ENCODE data around the gene NID1. TPM values are rescaled to one million over a fixed set of nuclear protein-coding genes. Genes with fewer than 3 reads are reported as not detected.

Gene NID1
- total RNA-seq, 1 experiment from 2014 or later, result 11.1 TPM

DNA sequence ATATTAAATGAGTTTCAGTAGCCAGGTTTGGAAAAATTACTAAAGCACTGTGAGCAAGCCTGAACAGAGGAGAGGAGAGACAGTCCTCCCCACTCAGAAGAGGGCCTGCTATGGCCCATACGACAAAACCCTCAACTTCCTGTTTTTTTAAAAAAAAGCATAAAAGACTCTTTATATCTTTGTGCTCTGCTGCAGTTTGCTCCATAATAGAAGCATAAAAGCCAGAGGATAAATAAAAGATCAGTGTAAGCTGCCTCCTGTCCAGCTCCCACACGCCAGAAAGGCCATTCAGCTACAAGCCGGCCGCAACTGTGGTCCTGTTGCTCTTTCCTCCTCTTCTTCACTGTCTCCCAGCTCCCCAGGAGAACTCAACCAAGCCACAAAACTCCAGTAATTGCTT, 37.8 kb downstream of the NID1 start:
- no peaks in the 10 kb centered on the region for H3K9me2 ChIP-seq (replicated peaks; ENCODE audit: low read length)
- H2AFZ ChIP-seq (ENCODE audit: low read length), result no peak overlapping the region
- CTCF ChIA-PET, result no interaction called here
- H3K4me2 ChIP-seq (ENCODE audit: low read length), result no peak overlapping the region
- no peaks in the 10 kb centered on the region for H3K4me1 ChIP-seq (ENCODE audit: insufficient read depth, low read length)
- no peak for DNase-seq
- TF ChIP-seq EZH2 (IDR thresholded peaks at IDR 0.05; ENCODE audit: low read length, unreplicated experiment), result no peak
- TF ChIP-seq, protein P1, sequence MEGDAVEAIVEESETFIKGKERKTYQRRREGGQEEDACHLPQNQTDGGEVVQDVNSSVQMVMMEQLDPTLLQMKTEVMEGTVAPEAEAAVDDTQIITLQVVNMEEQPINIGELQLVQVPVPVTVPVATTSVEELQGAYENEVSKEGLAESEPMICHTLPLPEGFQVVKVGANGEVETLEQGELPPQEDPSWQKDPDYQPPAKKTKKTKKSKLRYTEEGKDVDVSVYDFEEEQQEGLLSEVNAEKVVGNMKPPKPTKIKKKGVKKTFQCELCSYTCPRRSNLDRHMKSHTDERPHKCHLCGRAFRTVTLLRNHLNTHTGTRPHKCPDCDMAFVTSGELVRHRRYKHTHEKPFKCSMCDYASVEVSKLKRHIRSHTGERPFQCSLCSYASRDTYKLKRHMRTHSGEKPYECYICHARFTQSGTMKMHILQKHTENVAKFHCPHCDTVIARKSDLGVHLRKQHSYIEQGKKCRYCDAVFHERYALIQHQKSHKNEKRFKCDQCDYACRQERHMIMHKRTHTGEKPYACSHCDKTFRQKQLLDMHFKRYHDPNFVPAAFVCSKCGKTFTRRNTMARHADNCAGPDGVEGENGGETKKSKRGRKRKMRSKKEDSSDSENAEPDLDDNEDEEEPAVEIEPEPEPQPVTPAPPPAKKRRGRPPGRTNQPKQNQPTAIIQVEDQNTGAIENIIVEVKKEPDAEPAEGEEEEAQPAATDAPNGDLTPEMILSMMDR (conservative IDR thresholded peaks at IDR 0.05; ENCODE audit: low read depth, low read length), result no peak
- no peak for TF ChIP-seq EZH2phosphoT487 (IDR thresholded peaks at IDR 0.05; ENCODE audit: borderline replicate concordance, low read length)
- no TSS peak for BruUV-seq (replicated peaks)
- ATAC-seq, result no peak
- no peak overlapping the region for H3K27ac ChIP-seq (ENCODE audit: low read length)
- no peaks in the 10 kb centered on the region for H3K27me3 ChIP-seq (ENCODE audit: low read length)
- POLR2A ChIA-PET (ENCODE audit: unreplicated experiment), result interaction anchor here (0.5 to 0.7 kb wide), 2 partner anchors 52 to 71 kb away, joined by 5 read pairs; no protein-coding TSS in a partner anchor
- peaks cover 3% of the 10 kb centered on the region; the same call in 1 of the 2 replicates for H3K36me3 ChIP-seq (ENCODE audit: low read depth, low read length)
- H4K20me1 ChIP-seq (ENCODE audit: low read length), result no peaks in the 10 kb centered on the region
- H3K4me3 ChIP-seq (ENCODE audit: low read length), result no peak overlapping the region
- intact Hi-C loops (cut with micrococcal nuclease), result no loop called here
- H3K9me3 ChIP-seq (ENCODE audit: low read length), result no peaks in the 10 kb centered on the region
- no peaks in the 10 kb centered on the region for H3F3A ChIP-seq (ENCODE audit: low read length, unreplicated experiment)
- H3K9ac ChIP-seq (ENCODE audit: low read length), result no peak overlapping the region
- H3K79me2 ChIP-seq (ENCODE audit: low read length), result no peaks in the 10 kb centered on the region

DNA sequence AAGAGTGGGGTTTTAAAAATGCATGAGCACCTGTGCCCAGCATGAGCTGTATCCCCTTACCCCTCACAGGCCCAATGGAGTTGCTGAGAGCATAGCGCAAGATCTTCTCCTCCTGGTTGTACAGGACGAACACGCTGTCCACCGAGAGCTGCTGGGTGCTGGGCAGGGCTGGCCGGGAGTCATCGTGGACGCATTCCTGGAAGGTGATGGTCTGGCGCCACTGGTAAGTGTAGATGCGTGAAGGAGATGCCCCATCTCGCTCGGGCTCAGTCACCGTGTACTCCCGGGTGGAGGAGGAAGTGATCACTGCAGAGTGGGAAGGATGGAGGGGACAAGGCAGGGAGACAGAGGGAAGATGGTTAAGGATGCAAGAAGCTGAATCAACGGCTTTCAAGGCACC, 39.1 kb downstream of the NID1 start:
- DNase-seq (no peak), ATAC-seq (no peak)
- H3F3A ChIP-seq (ENCODE audit: low read length, unreplicated experiment), result no peaks in the 10 kb centered on the region
- H4K20me1 ChIP-seq (ENCODE audit: low read length), result no peaks in the 10 kb centered on the region
- TF ChIP-seq, protein P1 (conservative IDR thresholded peaks at IDR 0.05; ENCODE audit: low read depth, low read length), result no peak
- no peak for TF ChIP-seq EZH2phosphoT487 (IDR thresholded peaks at IDR 0.05; ENCODE audit: borderline replicate concordance, low read length)
- TF ChIP-seq EZH2 (IDR thresholded peaks at IDR 0.05; ENCODE audit: low read length, unreplicated experiment), result no peak
- no peak overlapping the region for H3K4me2 ChIP-seq (ENCODE audit: low read length)
- intact Hi-C loops (cut with micrococcal nuclease), result no loop called here
- H2AFZ ChIP-seq (ENCODE audit: low read length), result no peak overlapping the region
- no peak overlapping the region for H3K27ac ChIP-seq (ENCODE audit: low read length)
- POLR2A ChIA-PET (ENCODE audit: unreplicated experiment), result no interaction called here
- CTCF ChIA-PET, result no interaction called here
- no peaks in the 10 kb centered on the region for H3K9me2 ChIP-seq (replicated peaks; ENCODE audit: low read length)
- H3K9ac ChIP-seq (ENCODE audit: low read length), result no peak overlapping the region
- no peak overlapping the region for H3K4me3 ChIP-seq (ENCODE audit: low read length)
- no peaks in the 10 kb centered on the region for H3K4me1 ChIP-seq (ENCODE audit: insufficient read depth, low read length)
- no peaks in the 10 kb centered on the region for H3K27me3 ChIP-seq (ENCODE audit: low read length)
- peaks cover 3% of the 10 kb centered on the region; the same call in 1 of the 2 replicates for H3K36me3 ChIP-seq (ENCODE audit: low read depth, low read length)
- no peaks in the 10 kb centered on the region for H3K9me3 ChIP-seq (ENCODE audit: low read length)
- BruUV-seq (replicated peaks), result no TSS peak
- H3K79me2 ChIP-seq (ENCODE audit: low read length), result no peaks in the 10 kb centered on the region

DNA sequence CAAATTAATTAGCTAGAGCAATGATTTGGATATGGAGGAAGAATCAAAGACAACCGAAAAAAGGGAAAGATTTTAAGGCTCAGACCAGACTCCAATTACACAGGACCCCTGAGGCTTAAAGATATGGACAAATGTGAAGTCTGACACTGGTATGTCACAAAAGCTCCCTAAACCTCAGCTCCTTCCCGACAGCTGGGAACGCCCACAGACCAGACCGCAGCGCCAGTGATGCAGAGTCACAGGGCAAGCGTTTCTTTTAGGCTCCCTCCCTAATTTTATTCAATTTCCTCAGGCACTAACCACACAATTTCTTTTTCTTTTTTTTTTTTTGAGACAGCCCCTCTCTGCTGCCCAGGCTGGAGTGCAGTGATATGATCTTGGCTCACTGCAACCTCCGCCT, 40.2 kb downstream of the NID1 start:
- Histone ChIP-seq H3K9me2 (replicated peaks; ENCODE audit: low read length) (no peaks in the 10 kb centered on the region), H3F3A (ENCODE audit: low read length, unreplicated experiment) (no peaks in the 10 kb centered on the region), H2AFZ (ENCODE audit: low read length) (no peak overlapping the region), H3K79me2 (ENCODE audit: low read length) (no peaks in the 10 kb centered on the region), H3K36me3 (ENCODE audit: low read depth, low read length) (peaks cover 3% of the 10 kb centered on the region; the same call in 1 of the 2 replicates), H3K4me1 (ENCODE audit: insufficient read depth, low read length) (no peaks in the 10 kb centered on the region), H3K4me2 (ENCODE audit: low read length) (no peak overlapping the region), H3K9ac (ENCODE audit: low read length) (no peak overlapping the region), H3K4me3 (ENCODE audit: low read length) (no peak overlapping the region), H4K20me1 (ENCODE audit: low read length) (no peaks in the 10 kb centered on the region), H3K27ac (ENCODE audit: low read length) (no peak overlapping the region), H3K27me3 (ENCODE audit: low read length) (no peaks in the 10 kb centered on the region), H3K9me3 (ENCODE audit: low read length) (no peaks in the 10 kb centered on the region)
- intact Hi-C loops (cut with micrococcal nuclease), result no loop called here
- BruUV-seq (replicated peaks), result no TSS peak
- CTCF ChIA-PET, result no interaction called here
- POLR2A ChIA-PET (ENCODE audit: unreplicated experiment), result no interaction called here
- no peak for DNase-seq
- no peak for ATAC-seq
- TF ChIP-seq EZH2phosphoT487 (IDR thresholded peaks at IDR 0.05; ENCODE audit: borderline replicate concordance, low read length) (no peak), EZH2 (IDR thresholded peaks at IDR 0.05; ENCODE audit: low read length, unreplicated experiment) (no peak)
- TF ChIP-seq, protein P1 (conservative IDR thresholded peaks at IDR 0.05; ENCODE audit: low read depth, low read length), result no peak
